HL-60 (cell line): ENCODE results near the gene TNIK.

Experiments used
- POLR2AphosphoS5 ChIP-seq: IDR thresholded peaks from 2 replicates; pipeline ENCODE4 v1.6.1; 2012; ENCODE audit warnings: low read depth
- TF ChIP-seq, protein P1 (sequence below): IDR thresholded peaks from one replicate; pipeline ENCODE4 v1.5.1; 2011; ENCODE audit warnings: low read length, control low read depth, inconsistent platforms; ENCODE audit not compliant: insufficient read depth

DNA sequence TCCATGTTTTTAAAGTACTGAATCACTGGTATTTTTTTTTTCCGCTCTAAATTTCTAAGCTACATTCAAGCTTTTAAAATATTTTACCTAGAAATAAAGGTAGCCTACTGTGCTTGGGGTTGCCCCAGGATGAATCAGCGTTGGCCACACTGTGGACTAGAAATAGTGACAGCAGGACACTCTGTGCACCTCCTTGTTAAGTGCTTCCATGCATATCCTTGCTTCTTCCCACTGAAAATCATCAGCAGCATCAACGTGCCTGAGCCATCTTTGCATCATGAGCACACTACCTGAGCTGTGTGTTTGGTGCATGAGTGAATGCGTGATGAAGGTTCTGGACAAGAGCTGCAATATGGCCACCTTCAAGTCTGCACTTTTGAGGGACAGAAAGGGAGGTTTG is 291.7 kb downstream of the TNIK start:
- no peak for TF ChIP-seq POLR2AphosphoS5
- TF ChIP-seq, protein P1, sequence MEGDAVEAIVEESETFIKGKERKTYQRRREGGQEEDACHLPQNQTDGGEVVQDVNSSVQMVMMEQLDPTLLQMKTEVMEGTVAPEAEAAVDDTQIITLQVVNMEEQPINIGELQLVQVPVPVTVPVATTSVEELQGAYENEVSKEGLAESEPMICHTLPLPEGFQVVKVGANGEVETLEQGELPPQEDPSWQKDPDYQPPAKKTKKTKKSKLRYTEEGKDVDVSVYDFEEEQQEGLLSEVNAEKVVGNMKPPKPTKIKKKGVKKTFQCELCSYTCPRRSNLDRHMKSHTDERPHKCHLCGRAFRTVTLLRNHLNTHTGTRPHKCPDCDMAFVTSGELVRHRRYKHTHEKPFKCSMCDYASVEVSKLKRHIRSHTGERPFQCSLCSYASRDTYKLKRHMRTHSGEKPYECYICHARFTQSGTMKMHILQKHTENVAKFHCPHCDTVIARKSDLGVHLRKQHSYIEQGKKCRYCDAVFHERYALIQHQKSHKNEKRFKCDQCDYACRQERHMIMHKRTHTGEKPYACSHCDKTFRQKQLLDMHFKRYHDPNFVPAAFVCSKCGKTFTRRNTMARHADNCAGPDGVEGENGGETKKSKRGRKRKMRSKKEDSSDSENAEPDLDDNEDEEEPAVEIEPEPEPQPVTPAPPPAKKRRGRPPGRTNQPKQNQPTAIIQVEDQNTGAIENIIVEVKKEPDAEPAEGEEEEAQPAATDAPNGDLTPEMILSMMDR, result no peak
